Astrocyte (in vitro differentiated cells and primary cell): ENCODE data around the gene C1orf35.

ENCODE experiments used
- CTCF ChIP-seq: IDR thresholded peaks from 2 replicates; pipeline ENCODE4 v1.5.1; 2011; ENCODE audit warnings: low read depth, mild to moderate bottlenecking, inconsistent platforms, low read length, moderate library complexity; ENCODE audit not compliant: insufficient read depth
- EZH2 ChIP-seq: IDR thresholded peaks from 2 replicates; pipeline ENCODE4 v1.6.1; 2012; ENCODE audit warnings: mild to moderate bottlenecking, low read length, inconsistent platforms; ENCODE audit not compliant: insufficient read depth

- TF ChIP-seq CTCF (no peak), EZH2 (no peak)
These were observed 19.9 kb upstream of the C1orf35 start for GRCh38 chr1:228122921-228123441.
